HG03520 (cell line): ENCODE results near the gene CTDSP1.

ENCODE experiments used
- ATAC-seq: cut with Tn5 transposase; IDR thresholded peaks from one replicate; pipeline ENCODE4 v1.9.1; 2021; ENCODE audit warnings: mild to moderate bottlenecking, moderate library complexity; ENCODE audit not compliant: unreplicated experiment

CTDSP1 gene

GRCh38 chr2:218398437-218399390 lies 954 bp upstream of the CTDSP1 start:
- no peak for ATAC-seq

- ATAC-seq, result no peak
Measured at GRCh38 chr2:218400167-218400929, 680 bp downstream of the CTDSP1 start.

- no peak for ATAC-seq
Measured at GRCh38 chr2:218400930-218401881, 1.5 kb downstream of the CTDSP1 start.

GRCh38 chr2:218401890-218402289 lies 2.2 kb downstream of the CTDSP1 start:
- no peak for ATAC-seq

- no peak for ATAC-seq
Measured at GRCh38 chr2:218402491-218402901, 2.8 kb downstream of the CTDSP1 start.

GRCh38 chr2:218402911-218403411 lies 3.3 kb downstream of the CTDSP1 start:
- no peak for ATAC-seq

- no peak for ATAC-seq
Measured at GRCh38 chr2:218403810-218404209, 4.1 kb downstream of the CTDSP1 start.

- no peak for ATAC-seq
Measured at GRCh38 chr2:218404351-218405085, 4.8 kb downstream of the CTDSP1 start.

GRCh38 chr2:218405086-218405745 lies 5.5 kb downstream of the CTDSP1 start:
- no peak for ATAC-seq

GRCh38 chr2:218405746-218406208 lies 6.1 kb downstream of the CTDSP1 start:
- no peak for ATAC-seq

- peak; percentile 77 for ATAC-seq
Measured at GRCh38 chr2:218406209-218406948, 6.7 kb downstream of the CTDSP1 start.

- no peak for ATAC-seq
Measured at GRCh38 chr2:218406949-218407618, 7.4 kb downstream of the CTDSP1 start.

GRCh38 chr2:218407717-218408116 lies 8.0 kb downstream of the CTDSP1 start:
- no peak for ATAC-seq

GRCh38 chr2:218418321-218418716 lies 18.7 kb downstream of the CTDSP1 start:
- no peak for ATAC-seq

- no peak for ATAC-seq
Measured at GRCh38 chr2:218418717-218419458, 19.2 kb downstream of the CTDSP1 start, which contains the start of gene VIL1. Gene VIL1 (plus strand): TSS chr2:218419123. CDS start chr2:218423779, 4,656 bp downstream.

GRCh38 chr2:218419630-218420216 lies 20.1 kb downstream of the CTDSP1 start:
- ATAC-seq, result no peak

- no peak for ATAC-seq
Measured at GRCh38 chr2:218421027-218421426, 21.4 kb downstream of the CTDSP1 start.
